ENCODE measurements around the gene GLYATL3. TPM values are rescaled to one million over a fixed set of nuclear protein-coding genes. Genes with fewer than 3 reads are reported as not detected.
A peak's percentile ranks its signal among the peaks of the same experiment; 100 is the strongest.

GLYATL3 gene
- total and polyA plus RNA-seq, 2 of the 4 experiments (the other 2 are of a cell fraction): not detected

GRCh38 chr6:49457771-49458170 lies 42.0 kb upstream of the GLYATL3 start:
- TF ChIP-seq RAD21 (IDR thresholded peaks at IDR 0.05; ENCODE audit: low read length) (no peak), RFX5 (IDR thresholded peaks at IDR 0.05; ENCODE audit: low read depth, low read length) (no peak), SMC3 (IDR thresholded peaks at IDR 0.05; ENCODE audit: low read depth, low read length) (no peak), NFE2L2 (IDR thresholded peaks at IDR 0.05; ENCODE audit: low read depth, low read length) (no peak), POLR2A (IDR thresholded peaks at IDR 0.05; ENCODE audit: low read depth, low read length) (no peak), CTCF (conservative IDR thresholded peaks at IDR 0.05; ENCODE audit: low read depth, low read length) (no peak), MAFK (IDR thresholded peaks at IDR 0.05; ENCODE audit: low read depth, low read length) (no peak), MAZ (IDR thresholded peaks at IDR 0.05; ENCODE audit: borderline replicate concordance, low read depth, low read length) (no peak), USF2 (IDR thresholded peaks at IDR 0.05; ENCODE audit: low read depth, low read length) (no peak), RCOR1 (IDR thresholded peaks at IDR 0.05; ENCODE audit: insufficient replicate concordance, low read length) (no peak), CEBPB (IDR thresholded peaks at IDR 0.05; ENCODE audit: low read depth, low read length) (no peak), MXI1 (IDR thresholded peaks at IDR 0.05; ENCODE audit: borderline replicate concordance, low read depth, low read length) (no peak), FOS (IDR thresholded peaks at IDR 0.05; ENCODE audit: low read depth, low read length) (no peak), BHLHE40 (IDR thresholded peaks at IDR 0.05; ENCODE audit: low read depth, low read length) (no peak), CHD1 (IDR thresholded peaks at IDR 0.05; ENCODE audit: low read depth, low read length) (no peak), ELK1 (IDR thresholded peaks at IDR 0.05; ENCODE audit: borderline replicate concordance, low read depth, low read length) (no peak)
- no peak overlapping the region for H2BK120ac ChIP-seq (ENCODE audit: low read depth, low read length)
- H2BK15ac ChIP-seq (ENCODE audit: low read depth, low read length): no peak overlapping the region
- H4K8ac ChIP-seq (ENCODE audit: low read depth in 2 of 2, low read length in 2 of 2): no peak overlapping the region
- H4K20me1 ChIP-seq (ENCODE audit: insufficient read depth, low read length): no peaks in the 10 kb centered on the region
- H3K9me1 ChIP-seq (ENCODE audit: insufficient read depth, low read length): no peaks in the 10 kb centered on the region; the same call in 1 of the 2 replicates
- intact Hi-C loops (cut with micrococcal nuclease): no loop called here
- no peak overlapping the region for H3K14ac ChIP-seq (replicated peaks; ENCODE audit: low read depth, low read length)
- dilution Hi-C loops (cut with HindIII; ENCODE audit: low sequenced_read_pairs, unreplicated experiment): no loop called here
- no peak overlapping the region for H2AK9ac ChIP-seq (replicated peaks; ENCODE audit: low read depth, low read length, poor library complexity)
- no peak overlapping the region for H2AK5ac ChIP-seq (ENCODE audit: low read depth, low read length)
- H3K4me1 ChIP-seq (ENCODE audit: control insufficient read depth, insufficient read depth, low read length): no peaks in the 10 kb centered on the region; the same call in 1 of the 2 replicates
- no peak overlapping the region for H3K4ac ChIP-seq (ENCODE audit: low read depth, low read length)
- ChIA-PET CTCF (no interaction called here), POLR2A (ENCODE audit: unreplicated experiment) (no interaction called here)
- no CpG with 5 or more reads among the region's 4 CpGs for WGBS, 2 experiments (ENCODE audit: extremely low coverage in 2 of 2, insufficient read length in 1 of 2)
- no peak overlapping the region for H3K4me2 ChIP-seq (ENCODE audit: low read depth, low read length)
- ATAC-seq (ENCODE audit: low read depth) (no peak), DNase-seq (peak; percentile 8)
- no peak overlapping the region for H2AFZ ChIP-seq (replicated peaks; ENCODE audit: low read length, poor library complexity)
- no peak overlapping the region for H2BK5ac ChIP-seq (ENCODE audit: low read depth, low read length, poor library complexity, severe bottlenecking)
- H2BK20ac ChIP-seq (ENCODE audit: low read depth, low read length): no peak overlapping the region
- H3K9me3 ChIP-seq (ENCODE audit: control insufficient read depth, insufficient read depth, low read length): no peaks in the 10 kb centered on the region
- in situ Hi-C loops (cut with MboI; ENCODE audit: low sequenced_read_pairs): no loop called here
- no peak overlapping the region for H4K5ac ChIP-seq (ENCODE audit: low read depth, low read length)
- H3K36me3 ChIP-seq (ENCODE audit: control insufficient read depth, insufficient read depth, low read length): peaks cover 12% of the 10 kb centered on the region
- no peak overlapping the region for H3K23ac ChIP-seq (ENCODE audit: low read depth, low read length)
- H3K56ac ChIP-seq (ENCODE audit: extremely low read depth, insufficient read depth, low read length): no peak overlapping the region
- H4K91ac ChIP-seq (ENCODE audit: insufficient read depth, low read depth, low read length): no peak overlapping the region
- peaks cover 10 to 17% of the 10 kb centered on the region in 2 experiments for H3K79me1 ChIP-seq (ENCODE audit: low read depth in 1 of 2, low read length in 2 of 2)
- H3K27me3 ChIP-seq (ENCODE audit: control insufficient read depth, insufficient read depth, low read length): no peaks in the 10 kb centered on the region
- BruUV-seq (replicated peaks): no TSS peak
- H3K9ac ChIP-seq (ENCODE audit: low read depth, low read length): no peak overlapping the region
- H3K27ac ChIP-seq (ENCODE audit: insufficient read depth, low read length): no peak overlapping the region
- no peak overlapping the region for H3K18ac ChIP-seq (ENCODE audit: low read depth, low read length)
- H3K4me3 ChIP-seq (ENCODE audit: insufficient read depth, low read depth, low read length): no peak overlapping the region

All from IMR-90 (cell line).